Keratinocyte (primary cell): Measurements from ENCODE around the gene UTP15. TPM values are rescaled to one million over a fixed set of nuclear protein-coding genes. Genes with fewer than 3 reads are reported as not detected.
A peak's percentile ranks its signal among the peaks of the same experiment; 100 is the strongest.

Source experiments
- DNase-seq: peaks from one replicate; pipeline ENCODE4 v3.0.0-alpha.2; 2011; ENCODE audit warnings: low read depth, missing footprints, low spot score
- FAIRE-seq: peaks from 2 replicates; lab custom pipeline; 2011; peaks lifted over from hg19 to GRCh38; lab: Jason Lieb, UNC
- H2AFZ ChIP-seq: 2 replicates; pipeline ENCODE4 v1.6.0; 2012; ENCODE audit warnings: low read length, control low read depth, inconsistent platforms; ENCODE audit not compliant: control insufficient read depth
- H3K27ac ChIP-seq: 2 replicates; pipeline ENCODE4 v1.5.1; 2011; ENCODE audit warnings: low read length; ENCODE audit not compliant: control insufficient read depth, insufficient read depth
- H3K27me3 ChIP-seq: 3 replicates; pipeline ENCODE4 v1.6.0; 2011; ENCODE audit warnings: low read length; ENCODE audit not compliant: control insufficient read depth, insufficient read depth; ENCODE audit errors: extremely low read depth
- H3K36me3 ChIP-seq, 2 experiments: 2 replicates in 1 of 2; 3 replicates in 1 of 2; pipeline ENCODE4 v1.5.1; 2011; ENCODE audit warnings: low read length in 2 of 2, mild to moderate bottlenecking in 1 of 2; ENCODE audit not compliant: control insufficient read depth in 2 of 2, insufficient read depth in 2 of 2; ENCODE audit errors: extremely low read depth in 1 of 2
- H3K4me1 ChIP-seq: 3 replicates; pipeline ENCODE4 v1.5.1; 2011; ENCODE audit warnings: low read length; ENCODE audit not compliant: control insufficient read depth, insufficient read depth; ENCODE audit errors: extremely low read depth
- H3K4me2 ChIP-seq: 3 replicates; pipeline ENCODE4 v1.6.0; 2011; ENCODE audit warnings: low read depth, low read length; ENCODE audit not compliant: control insufficient read depth, insufficient read depth; ENCODE audit errors: extremely low read depth
- H3K4me3 ChIP-seq, 3 experiments: fragments of 200-600 bp in 1 of 3; sonication (generic) in 1 of 3; 2 replicates in 2 of 3; 3 replicates in 1 of 3; pipeline ENCODE4 v1.5.1; 2011 to 2016; ENCODE audit warnings: low read length in 3 of 3, mild to moderate bottlenecking in 3 of 3, control low read depth in 2 of 3, inconsistent platforms in 1 of 3, low read depth in 1 of 3, mixed read lengths in 1 of 3, mixed run types in 1 of 3, moderate library complexity in 1 of 3; ENCODE audit not compliant: control insufficient read depth in 2 of 3, insufficient read depth in 2 of 3; ENCODE audit errors: extremely low read depth in 1 of 3
- H3K79me2 ChIP-seq: 2 replicates; pipeline ENCODE4 v1.6.0; 2012; ENCODE audit warnings: low read length; ENCODE audit not compliant: control insufficient read depth, insufficient read depth
- H3K9ac ChIP-seq: 3 replicates; pipeline ENCODE4 v1.6.0; 2011; ENCODE audit warnings: low read length; ENCODE audit not compliant: control insufficient read depth, insufficient read depth; ENCODE audit errors: extremely low read depth
- H3K9me1 ChIP-seq: 3 replicates; pipeline ENCODE4 v1.6.0; 2011; ENCODE audit warnings: low read length; ENCODE audit not compliant: control insufficient read depth, insufficient read depth; ENCODE audit errors: extremely low read depth
- H3K9me3 ChIP-seq: 2 replicates; pipeline ENCODE4 v1.5.1; 2012; ENCODE audit warnings: low read depth, low read length; ENCODE audit not compliant: control insufficient read depth
- H4K20me1 ChIP-seq: 3 replicates; pipeline ENCODE4 v1.6.0; 2011; ENCODE audit warnings: low read length; ENCODE audit not compliant: control insufficient read depth, insufficient read depth; ENCODE audit errors: extremely low read depth
- CTCF ChIP-seq, 3 experiments: IDR thresholded peaks in 1 of 3; conservative IDR thresholded peaks in 1 of 3; optimal IDR thresholded peaks in 1 of 3; 2 replicates in 2 of 3; 3 replicates in 1 of 3; pipeline versions ENCODE3 to v1.5.1; 2011; ENCODE audit warnings: low read length in 3 of 3, mild to moderate bottlenecking in 3 of 3, moderate library complexity in 2 of 3, control low read depth in 1 of 3, inconsistent platforms in 1 of 3; ENCODE audit not compliant: insufficient read depth in 2 of 3; ENCODE audit errors: extremely low read depth in 1 of 3
- EZH2 ChIP-seq: IDR thresholded peaks from one replicate; pipeline ENCODE4 v1.6.1; 2012; ENCODE audit warnings: inconsistent platforms, mild to moderate bottlenecking, low read length, moderate library complexity
- dilution Hi-C: fragments of 300-500 bp; cut with MboI; formaldehyde crosslinking; loops from one replicate; pipeline ENCODE4 v1.7.0; 2020; ENCODE audit warnings: low sequenced_read_pairs; ENCODE audit not compliant: extremely low pct_ligation_motif_present
- polyA plus RNA-seq, 5 experiments: library from polyadenylated mRNA; depleted of rRNA in 3 of 5; stranded (reverse) in 3 of 5; stranded (forward) in 1 of 5; unstranded in 1 of 5; fragments of >200 nt; gene quantifications; 1 replicate in 1 of 5; 2 replicates in 3 of 5; 3 replicates in 1 of 5; pipeline versions ENCODE4 v1.2.1 to v1.2.3, GENCODE V29; 2011 to 2012; ENCODE audit warnings: missing spikeins in 2 of 5, low read depth in 1 of 5, low replicate concordance in 1 of 5

UTP15 gene
- polyA plus RNA-seq, 1 donor (not counting 4 experiments of a cell fraction or from before 2014, with no cell fraction given): 28.3 TPM

- TF ChIP-seq CTCF (optimal IDR thresholded peaks at IDR 0.05 in 1 of 3, IDR thresholded peaks at IDR 0.05 in 1 of 3, conservative IDR thresholded peaks at IDR 0.05 in 1 of 3; ENCODE audit: extremely low read depth in 1 of 3, insufficient read depth in 2 of 3, low read length in 3 of 3): no peak
- TF ChIP-seq EZH2: no peak
- no peak overlapping the region for H3K9ac ChIP-seq
- no peaks in the 10 kb centered on the region for H3K36me3 ChIP-seq
- no peaks in the 10 kb centered on the region for H3K27me3 ChIP-seq
- H4K20me1 ChIP-seq: no peaks in the 10 kb centered on the region
- H3K9me1 ChIP-seq: no peaks in the 10 kb centered on the region
- no peaks in the 10 kb centered on the region for H3K79me2 ChIP-seq
- DNase-seq (no peak), FAIRE-seq (peak; percentile 55)
- no peak overlapping the region for H3K4me2 ChIP-seq
- peaks cover 12% of the 10 kb centered on the region for H3K4me1 ChIP-seq
- no peaks in the 10 kb centered on the region for H3K9me3 ChIP-seq
- H2AFZ ChIP-seq: no peak overlapping the region
- no peak overlapping the region for H3K27ac ChIP-seq
- H3K4me3 ChIP-seq: no peak overlapping the region
- dilution Hi-C loops: no loop called here
Observed at GRCh38 chr5:73522989-73523388, 42.6 kb upstream of the UTP15 start.

- Histone ChIP-seq H3K36me3 (no peaks in the 10 kb centered on the region), H3K4me3 (no peak overlapping the region), H3K79me2 (no peaks in the 10 kb centered on the region), H3K9me3 (no peaks in the 10 kb centered on the region), H3K4me2 (no peak overlapping the region), H2AFZ (no peak overlapping the region), H3K9ac (no peak overlapping the region), H3K4me1 (peaks cover 12% of the 10 kb centered on the region), H3K9me1 (no peaks in the 10 kb centered on the region), H3K27me3 (no peaks in the 10 kb centered on the region), H3K27ac (no peak overlapping the region), H4K20me1 (no peaks in the 10 kb centered on the region)
- no peak for DNase-seq
- TF ChIP-seq CTCF (optimal IDR thresholded peaks at IDR 0.05 in 1 of 3, IDR thresholded peaks at IDR 0.05 in 1 of 3, conservative IDR thresholded peaks at IDR 0.05 in 1 of 3; ENCODE audit: extremely low read depth in 1 of 3, insufficient read depth in 2 of 3, low read length in 3 of 3) (no peak), EZH2 (no peak)
- no peak for FAIRE-seq
- dilution Hi-C loops: no loop called here
Observed at GRCh38 chr5:73523861-73524260, 41.7 kb upstream of the UTP15 start.
